ENCODE measurements around the gene NACA2. TPM values are rescaled to one million over a fixed set of nuclear protein-coding genes. Genes with fewer than 3 reads are reported as not detected.

NACA2 gene
- polyA plus RNA-seq, 1 donor (not counting 4 experiments of a cell fraction or from before 2014, with no cell fraction given), result 0.79 TPM

- H3K79me2 ChIP-seq (ENCODE audit: control insufficient read depth, insufficient read depth, low read length), result no peaks in the 10 kb centered on the region
- no peak overlapping the region for H3K4me2 ChIP-seq (ENCODE audit: control insufficient read depth, extremely low read depth, insufficient read depth, low read depth, low read length)
- H3K9me3 ChIP-seq (ENCODE audit: control insufficient read depth, low read depth, low read length), result no peaks in the 10 kb centered on the region
- dilution Hi-C loops (cut with MboI; ENCODE audit: extremely low pct_ligation_motif_present, low sequenced_read_pairs), result no loop called here
- DNase-seq (ENCODE audit: low read depth, low spot score), result no peak
- H3K9ac ChIP-seq (ENCODE audit: control insufficient read depth, extremely low read depth, insufficient read depth, low read length), result no peak overlapping the region
- H2AFZ ChIP-seq (ENCODE audit: control insufficient read depth, low read length), result no peak overlapping the region
- H3K4me3 ChIP-seq (ENCODE audit: control insufficient read depth in 2 of 3, extremely low read depth in 1 of 3, insufficient read depth in 2 of 3, low read depth in 1 of 3, low read length in 3 of 3), result no peak overlapping the region
- no peaks in the 10 kb centered on the region for H3K4me1 ChIP-seq (ENCODE audit: control insufficient read depth, extremely low read depth, insufficient read depth, low read length)
- H3K27ac ChIP-seq (ENCODE audit: control insufficient read depth, insufficient read depth, low read length), result no peak overlapping the region
- no peaks in the 10 kb centered on the region for H3K36me3 ChIP-seq (ENCODE audit: control insufficient read depth in 2 of 2, extremely low read depth in 1 of 2, insufficient read depth in 2 of 2, low read length in 2 of 2)
- no peaks in the 10 kb centered on the region for H3K27me3 ChIP-seq (ENCODE audit: control insufficient read depth, extremely low read depth, insufficient read depth, low read length)
- H3K9me1 ChIP-seq (ENCODE audit: control insufficient read depth, extremely low read depth, insufficient read depth, low read length), result no peaks in the 10 kb centered on the region
- H4K20me1 ChIP-seq (ENCODE audit: control insufficient read depth, extremely low read depth, insufficient read depth, low read length), result no peaks in the 10 kb centered on the region
- no peak for FAIRE-seq
- no peak for TF ChIP-seq EZH2 (IDR thresholded peaks at IDR 0.05; ENCODE audit: low read length)
- TF ChIP-seq CTCF (optimal IDR thresholded peaks at IDR 0.05 in 1 of 3, IDR thresholded peaks at IDR 0.05 in 1 of 3, conservative IDR thresholded peaks at IDR 0.05 in 1 of 3; ENCODE audit: extremely low read depth in 1 of 3, insufficient read depth in 2 of 3, low read length in 3 of 3), result no peak
Observed at GRCh38 chr17:61540874-61541273, 50.1 kb downstream of the NACA2 start.

Other genes starting within 250 kb of the NACA2 start
- gene TBX2, start 191.4 kb downstream of the NACA2 start, polyA plus RNA-seq, result 0.01 TPM in 2 of 3 replicates, not detected in the other
- gene TBX4, start 138.8 kb downstream of the NACA2 start, polyA plus RNA-seq, result 0.04 TPM in 1 of 3 replicates, not detected in the others

Data from keratinocyte (primary cell).